Spleen (tissue), 11 donors: ENCODE results near the gene KLHDC10. TPM values are rescaled to one million over a fixed set of nuclear protein-coding genes. Genes with fewer than 3 reads are reported as not detected.

Experiments used
- DNase-seq: peaks from one replicate; pipeline ENCODE4 v3.0.0-alpha.2; 2020
- H3K27ac ChIP-seq, 8 donors: fragments of 200-600 bp; sonication (generic) in 7 of 8; 1 replicate in 4 of 8; 2 replicates in 4 of 8; pipeline versions ENCODE4 v1.5.0 to v1.8.0; 2016 to 2021; ENCODE audit warnings: inconsistent platforms in 4 of 8, mild to moderate bottlenecking in 4 of 8, moderate library complexity in 1 of 8
- H3K27me3 ChIP-seq, 7 donors: fragments of 200-600 bp; sonication (generic) in 6 of 7; replicated peaks in 1 of 7; 1 replicate in 4 of 7; 2 replicates in 3 of 7; pipeline versions ENCODE4 v1.5.0 to v1.8.0; 2016 to 2021; ENCODE audit warnings: inconsistent platforms in 3 of 7, mild to moderate bottlenecking in 1 of 7
- H3K36me3 ChIP-seq, 6 donors: fragments of 200-600 bp; sonication (generic) in 5 of 6; 1 replicate in 4 of 6; 2 replicates in 2 of 6; pipeline versions ENCODE4 v1.5.0 to v1.8.0; 2016 to 2021; ENCODE audit warnings: inconsistent platforms in 2 of 6
- H3K4me1 ChIP-seq, 6 donors: fragments of 200-600 bp; sonication (generic) in 5 of 6; 1 replicate in 3 of 6; 2 replicates in 3 of 6; pipeline versions ENCODE4 v1.5.0 to v1.8.0; 2016 to 2021; ENCODE audit warnings: inconsistent platforms in 3 of 6
- H3K4me3 ChIP-seq, 8 donors: fragments of 200-600 bp; sonication (generic) in 7 of 8; 1 replicate in 4 of 8; 2 replicates in 4 of 8; pipeline versions ENCODE4 v1.5.0 to v1.8.0; 2016 to 2021; ENCODE audit warnings: inconsistent platforms in 4 of 8, mild to moderate bottlenecking in 4 of 8, moderate library complexity in 2 of 8
- H3K9me3 ChIP-seq, 8 donors: fragments of 200-600 bp; sonication (generic) in 7 of 8; 1 replicate in 4 of 8; 2 replicates in 4 of 8; pipeline versions ENCODE4 v1.5.0 to v1.8.0; 2016 to 2021; ENCODE audit warnings: inconsistent platforms in 4 of 8
- CTCF ChIP-seq, 11 experiments: fragments of 200-600 bp in 7 of 11; fragments of 450-650 bp in 4 of 11; sonication (generic) in 4 of 11; IDR thresholded peaks in 8 of 11; conservative IDR thresholded peaks in 3 of 11; 1 replicate in 7 of 11; 2 replicates in 4 of 11; pipeline versions ENCODE4 v1.4.0 to v1.8.0; 2016 to 2021; ENCODE audit warnings: antibody characterized with exemption in 11 of 11, inconsistent platforms in 4 of 11, mild to moderate bottlenecking in 1 of 11
- POLR2A ChIP-seq, 3 donors: fragments of 450-650 bp; IDR thresholded peaks; one replicate each; pipeline ENCODE4 v1.5.1; 2017; ENCODE audit warnings: antibody characterized with exemption in 3 of 3, mild to moderate bottlenecking in 1 of 3
- POLR2AphosphoS5 ChIP-seq, 3 donors: sonication (generic); formaldehyde crosslinking; IDR thresholded peaks; one replicate each; pipeline ENCODE4 v1.5.1; 2017; ENCODE audit warnings: antibody characterized with exemption in 3 of 3
- WGBS, 5 donors: extraction: QIAGEN DNeasy Blood & Tissue Kit in 3 of 5; methylation state at CpG; one replicate each; pipeline versions ENCODE4 v1.1.5 to v1.1.7; 2013 to 2018; 5-methylcytosine and 5-hydroxymethylcytosine counted together
- intact Hi-C: fragments of 100-400 bp; cut with DNase I; formaldehyde crosslinking; loops from one replicate; pipeline ENCODE4 v1.15.0; 2023; ENCODE audit warnings: low total_unique reads
- polyA plus RNA-seq, 3 donors: library from polyadenylated mRNA; stranded (reverse); fragments of 200-250 nt; gene quantifications; one replicate each; pipeline ENCODE4 v1.2.1, GENCODE V29; 2013
- total RNA-seq, 7 donors: library from RNA; depleted of rRNA in 3 of 7; stranded (reverse); fragments of >200 nt in 3 of 7; fragmentation: NEBNext Ultra II Directional in 4 of 7; extraction: Animal tissue kit (Norgen Biotek cat#: 25700) in 4 of 7; gene quantifications; one replicate each; pipeline versions ENCODE4 v1.1.0 to v1.2.1, GENCODE V29; 2016 to 2021
- donor health status: healthy with polysubstance abuse.
- donor health status: DM: no; HTN: no; CAD: no; lungs with moderate emphysema.
- donor health status: DM: no; HTN: no; CAD: no.
- donor health status: Bipolar disorder and iron deficiency.
- donor health status: healthy.
- donor health status: DM: no; HTN: no; CAD: no.
- donor health status: DM: yes; HTN: yes; CAD: no.

KLHDC10 gene
- total and polyA plus RNA-seq, 10 donors, result 4.8 to 33.7 (median 21.9) TPM

GRCh38 chr7:130151591-130152492, 81.5 kb downstream of the KLHDC10 start:
- peaks cover 0 to 14% (median 8%) of the 10 kb centered on the region in 8 donors for H3K9me3 ChIP-seq
- peaks cover 0 to 59% (median 23%) of the 10 kb centered on the region in 6 donors for H3K4me1 ChIP-seq
- no peaks in the 10 kb centered on the region for H3K36me3 ChIP-seq
- H3K27me3 ChIP-seq, result no peaks in the 10 kb centered on the region
- no peak for TF ChIP-seq POLR2A (IDR thresholded peaks at IDR 0.05)
- TF ChIP-seq CTCF (IDR thresholded peaks at IDR 0.05 in 8 of 11, conservative IDR thresholded peaks at IDR 0.05 in 3 of 11), result no peak
- no peak for TF ChIP-seq POLR2AphosphoS5 (IDR thresholded peaks at IDR 0.05)
- H3K4me3 ChIP-seq, result no peak overlapping the region
- DNase-seq, result no peak
- intact Hi-C loops, result no loop called here
- WGBS, 5 donors, result 41 to 51% (median 46%) methylated on average over 5 of the region's 5 CpGs
- peak overlapping the region in 1 of 8 donors; percentile 40 for H3K27ac ChIP-seq

DNA sequence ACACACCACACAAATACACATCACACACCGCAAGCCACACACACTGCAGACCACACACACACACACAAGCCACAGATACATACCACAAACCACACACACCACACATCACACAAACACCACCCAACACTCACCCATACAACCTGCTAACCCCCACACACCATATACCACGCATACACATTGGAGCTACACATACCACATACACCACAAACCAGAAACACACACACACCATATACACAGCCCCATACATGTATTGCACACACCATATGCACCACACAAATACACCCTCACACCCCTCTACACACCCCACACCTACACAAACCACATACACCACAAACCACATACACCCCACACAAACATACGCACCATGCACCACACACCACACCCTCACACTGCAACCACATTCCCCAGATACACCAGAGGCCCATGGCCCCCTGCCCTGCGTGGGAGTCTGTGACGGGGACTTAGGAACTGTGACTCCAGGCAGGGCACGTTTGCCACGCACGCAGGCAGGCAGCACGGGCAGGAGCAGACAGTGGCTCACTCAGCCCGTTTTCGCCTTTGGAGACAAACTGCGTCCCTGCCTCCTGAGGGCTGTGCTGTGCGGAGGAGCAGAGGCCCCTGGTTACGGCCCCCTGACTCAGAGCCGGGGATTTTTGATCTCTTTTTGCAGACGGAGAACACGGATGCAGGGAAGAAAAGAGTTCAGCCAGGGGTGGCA, 82.3 kb downstream of the KLHDC10 start:
- Histone ChIP-seq H3K4me3 (no peak overlapping the region), H3K4me1 (peaks cover 0 to 59% (median 23%) of the 10 kb centered on the region in 6 donors), H3K36me3 (no peaks in the 10 kb centered on the region), H3K27ac (peak overlapping the region in 1 of 8 donors; percentile 40), H3K9me3 (peaks cover 0 to 14% (median 8%) of the 10 kb centered on the region in 8 donors), H3K27me3 (no peaks in the 10 kb centered on the region)
- no peak for TF ChIP-seq POLR2A (IDR thresholded peaks at IDR 0.05)
- no peak for TF ChIP-seq POLR2AphosphoS5 (IDR thresholded peaks at IDR 0.05)
- no peak for TF ChIP-seq CTCF (IDR thresholded peaks at IDR 0.05 in 8 of 11, conservative IDR thresholded peaks at IDR 0.05 in 3 of 11)
- WGBS, 5 donors, result 79 to 91% (median 81%) methylated on average over 16 to 17 of the region's 17 CpGs
- DNase-seq, result no peak
- intact Hi-C loops, result no loop called here

GRCh38 chr7:130153211-130153908, 83.0 kb downstream of the KLHDC10 start:
- TF ChIP-seq POLR2A (IDR thresholded peaks at IDR 0.05) (no peak), POLR2AphosphoS5 (IDR thresholded peaks at IDR 0.05) (peak in 1 of 3 donors; percentile 8)
- Histone ChIP-seq H3K27me3 (no peaks in the 10 kb centered on the region), H3K4me3 (no peak overlapping the region), H3K36me3 (peaks cover 0 to 4% (median 0%) of the 10 kb centered on the region in 6 donors), H3K9me3 (peaks cover 0 to 14% (median 8%) of the 10 kb centered on the region in 8 donors), H3K27ac (no peak overlapping the region), H3K4me1 (peaks cover 0 to 55% (median 21%) of the 10 kb centered on the region in 6 donors)
- no peak for DNase-seq
- WGBS, 5 donors, result 65 to 74% (median 67%) methylated on average over 23 to 29 of the region's 29 CpGs
- intact Hi-C loops, result no loop called here

GRCh38 chr7:130154131-130154500, 83.8 kb downstream of the KLHDC10 start:
- peaks cover 0 to 14% (median 8%) of the 10 kb centered on the region in 8 donors for H3K9me3 ChIP-seq
- intact Hi-C loops, result no loop called here
- no peak overlapping the region for H3K4me3 ChIP-seq
- no peak overlapping the region for H3K27ac ChIP-seq
- peaks cover 0 to 48% (median 19%) of the 10 kb centered on the region in 6 donors for H3K4me1 ChIP-seq
- H3K27me3 ChIP-seq, result no peaks in the 10 kb centered on the region
- 60 to 71% (median 66%) methylated on average over 2 to 6 of the region's 6 CpGs for WGBS, 5 donors
- TF ChIP-seq POLR2A (IDR thresholded peaks at IDR 0.05), result no peak
- DNase-seq, result no peak
- H3K36me3 ChIP-seq, result peaks cover 0 to 10% (median 0%) of the 10 kb centered on the region in 6 donors
